Retina (tissue), 1 donor: Measurements from ENCODE around the gene FAM25G.
"Not testable (repeated sequence)": the region's sequence is repeated elsewhere in the genome, so short reads cannot be mapped to it uniquely, and the experiment has no call there.

ENCODE experiments used
- DNase-seq: peaks from one replicate; pipeline ENCODE4 v3.0.0-alpha.2; 2016

FAM25G gene

GRCh38 chr10:47462577-47463358 lies 28.7 kb downstream of the FAM25G start:
- DNase-seq, result not testable (repeated sequence)

- DNase-seq, result peak; percentile 75
These were observed 30.2 kb downstream of the FAM25G start for GRCh38 chr10:47461261-47461687.

- DNase-seq, result no peak
These were observed 32.9 kb downstream of the FAM25G start for GRCh38 chr10:47458466-47459154.

- no peak for DNase-seq
These were observed 33.7 kb downstream of the FAM25G start for GRCh38 chr10:47457826-47458225.

- DNase-seq, result no peak
These were observed 34.0 kb downstream of the FAM25G start for GRCh38 chr10:47457528-47457820.

- DNase-seq, result peak; percentile 8
These were observed 34.5 kb downstream of the FAM25G start for GRCh38 chr10:47456794-47457527.

- peak; percentile 17 for DNase-seq
These were observed 35.3 kb downstream of the FAM25G start for GRCh38 chr10:47456079-47456785.

- DNase-seq, result peak; percentile 16
These were observed 36.0 kb downstream of the FAM25G start for GRCh38 chr10:47455350-47456078.

GRCh38 chr10:47454780-47455058 lies 36.8 kb downstream of the FAM25G start:
- DNase-seq, result no peak

GRCh38 chr10:47454008-47454779 lies 37.3 kb downstream of the FAM25G start:
- DNase-seq, result peak; percentile 20

- peak; percentile 21 for DNase-seq
These were observed 38.1 kb downstream of the FAM25G start for GRCh38 chr10:47453141-47454007.

- peak; percentile 24 for DNase-seq
These were observed 38.9 kb downstream of the FAM25G start for GRCh38 chr10:47452495-47453140.

GRCh38 chr10:47451998-47452494 lies 39.5 kb downstream of the FAM25G start:
- DNase-seq, result no peak

- DNase-seq, result no peak
These were observed 40.1 kb downstream of the FAM25G start for GRCh38 chr10:47451273-47451997.

GRCh38 chr10:47450442-47450841 lies 41.1 kb downstream of the FAM25G start:
- DNase-seq, result no peak

- peak; percentile 41 for DNase-seq
These were observed 41.5 kb downstream of the FAM25G start for GRCh38 chr10:47449979-47450378.

- peak; percentile 29 for DNase-seq
These were observed 42.2 kb downstream of the FAM25G start for GRCh38 chr10:47449102-47449978.

GRCh38 chr10:47447705-47448104 lies 43.8 kb downstream of the FAM25G start:
- DNase-seq, result no peak
